Measurements from ENCODE around the gene MYO1F. TPM values are rescaled to one million over a fixed set of nuclear protein-coding genes. Genes with fewer than 3 reads are reported as not detected.

MYO1F gene
- total and polyA plus RNA-seq, 2 of the 13 experiments (the other 11 are each of a cell fraction or from before 2014, with no cell fraction given), result 0.09 to 0.13 TPM

- TF ChIP-seq, protein P1, sequence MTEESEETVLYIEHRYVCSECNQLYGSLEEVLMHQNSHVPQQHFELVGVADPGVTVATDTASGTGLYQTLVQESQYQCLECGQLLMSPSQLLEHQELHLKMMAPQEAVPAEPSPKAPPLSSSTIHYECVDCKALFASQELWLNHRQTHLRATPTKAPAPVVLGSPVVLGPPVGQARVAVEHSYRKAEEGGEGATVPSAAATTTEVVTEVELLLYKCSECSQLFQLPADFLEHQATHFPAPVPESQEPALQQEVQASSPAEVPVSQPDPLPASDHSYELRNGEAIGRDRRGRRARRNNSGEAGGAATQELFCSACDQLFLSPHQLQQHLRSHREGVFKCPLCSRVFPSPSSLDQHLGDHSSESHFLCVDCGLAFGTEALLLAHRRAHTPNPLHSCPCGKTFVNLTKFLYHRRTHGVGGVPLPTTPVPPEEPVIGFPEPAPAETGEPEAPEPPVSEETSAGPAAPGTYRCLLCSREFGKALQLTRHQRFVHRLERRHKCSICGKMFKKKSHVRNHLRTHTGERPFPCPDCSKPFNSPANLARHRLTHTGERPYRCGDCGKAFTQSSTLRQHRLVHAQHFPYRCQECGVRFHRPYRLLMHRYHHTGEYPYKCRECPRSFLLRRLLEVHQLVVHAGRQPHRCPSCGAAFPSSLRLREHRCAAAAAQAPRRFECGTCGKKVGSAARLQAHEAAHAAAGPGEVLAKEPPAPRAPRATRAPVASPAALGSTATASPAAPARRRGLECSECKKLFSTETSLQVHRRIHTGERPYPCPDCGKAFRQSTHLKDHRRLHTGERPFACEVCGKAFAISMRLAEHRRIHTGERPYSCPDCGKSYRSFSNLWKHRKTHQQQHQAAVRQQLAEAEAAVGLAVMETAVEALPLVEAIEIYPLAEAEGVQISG (CRISPR knock-in tag; IDR thresholded peaks at IDR 0.05), result peak; percentile 34; the same call in 1 of the 2 replicates
- 0 out of 2 replicates have a peak, but pooled peaks have one; percentile 29 for TF ChIP-seq ZNF564 (CRISPR knock-in tag; IDR thresholded peaks at IDR 0.05)
- no peak for TF ChIP-seq KDM5A (IDR thresholded peaks at IDR 0.05; ENCODE audit: borderline replicate concordance, low read length)
- peak; percentile 20; the same call in 1 of the 2 replicates for TF ChIP-seq ZBTB20 (CRISPR knock-in tag; IDR thresholded peaks at IDR 0.05; ENCODE audit: borderline replicate concordance, low read depth)
- TF ChIP-seq, protein P2, sequence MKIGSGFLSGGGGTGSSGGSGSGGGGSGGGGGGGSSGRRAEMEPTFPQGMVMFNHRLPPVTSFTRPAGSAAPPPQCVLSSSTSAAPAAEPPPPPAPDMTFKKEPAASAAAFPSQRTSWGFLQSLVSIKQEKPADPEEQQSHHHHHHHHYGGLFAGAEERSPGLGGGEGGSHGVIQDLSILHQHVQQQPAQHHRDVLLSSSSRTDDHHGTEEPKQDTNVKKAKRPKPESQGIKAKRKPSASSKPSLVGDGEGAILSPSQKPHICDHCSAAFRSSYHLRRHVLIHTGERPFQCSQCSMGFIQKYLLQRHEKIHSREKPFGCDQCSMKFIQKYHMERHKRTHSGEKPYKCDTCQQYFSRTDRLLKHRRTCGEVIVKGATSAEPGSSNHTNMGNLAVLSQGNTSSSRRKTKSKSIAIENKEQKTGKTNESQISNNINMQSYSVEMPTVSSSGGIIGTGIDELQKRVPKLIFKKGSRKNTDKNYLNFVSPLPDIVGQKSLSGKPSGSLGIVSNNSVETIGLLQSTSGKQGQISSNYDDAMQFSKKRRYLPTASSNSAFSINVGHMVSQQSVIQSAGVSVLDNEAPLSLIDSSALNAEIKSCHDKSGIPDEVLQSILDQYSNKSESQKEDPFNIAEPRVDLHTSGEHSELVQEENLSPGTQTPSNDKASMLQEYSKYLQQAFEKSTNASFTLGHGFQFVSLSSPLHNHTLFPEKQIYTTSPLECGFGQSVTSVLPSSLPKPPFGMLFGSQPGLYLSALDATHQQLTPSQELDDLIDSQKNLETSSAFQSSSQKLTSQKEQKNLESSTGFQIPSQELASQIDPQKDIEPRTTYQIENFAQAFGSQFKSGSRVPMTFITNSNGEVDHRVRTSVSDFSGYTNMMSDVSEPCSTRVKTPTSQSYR (CRISPR knock-in tag; IDR thresholded peaks at IDR 0.05; ENCODE audit: borderline replicate concordance), result peak; percentile 46; the same call in 1 of the 2 replicates
- TF ChIP-seq, protein P3, sequence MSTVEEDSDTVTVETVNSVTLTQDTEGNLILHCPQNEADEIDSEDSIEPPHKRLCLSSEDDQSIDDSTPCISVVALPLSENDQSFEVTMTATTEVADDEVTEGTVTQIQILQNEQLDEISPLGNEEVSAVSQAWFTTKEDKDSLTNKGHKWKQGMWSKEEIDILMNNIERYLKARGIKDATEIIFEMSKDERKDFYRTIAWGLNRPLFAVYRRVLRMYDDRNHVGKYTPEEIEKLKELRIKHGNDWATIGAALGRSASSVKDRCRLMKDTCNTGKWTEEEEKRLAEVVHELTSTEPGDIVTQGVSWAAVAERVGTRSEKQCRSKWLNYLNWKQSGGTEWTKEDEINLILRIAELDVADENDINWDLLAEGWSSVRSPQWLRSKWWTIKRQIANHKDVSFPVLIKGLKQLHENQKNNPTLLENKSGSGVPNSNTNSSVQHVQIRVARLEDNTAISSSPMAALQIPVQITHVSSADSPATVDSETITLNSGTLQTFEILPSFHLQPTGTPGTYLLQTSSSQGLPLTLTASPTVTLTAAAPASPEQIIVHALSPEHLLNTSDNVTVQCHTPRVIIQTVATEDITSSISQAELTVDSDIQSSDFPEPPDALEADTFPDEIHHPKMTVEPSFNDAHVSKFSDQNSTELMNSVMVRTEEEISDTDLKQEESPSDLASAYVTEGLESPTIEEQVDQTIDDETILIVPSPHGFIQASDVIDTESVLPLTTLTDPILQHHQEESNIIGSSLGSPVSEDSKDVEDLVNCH (CRISPR knock-in tag; IDR thresholded peaks at IDR 0.05), result no peak
- no peak for TF ChIP-seq HOXA7 (CRISPR knock-in tag; IDR thresholded peaks at IDR 0.05)
- TF ChIP-seq POGK (CRISPR knock-in tag; conservative IDR thresholded peaks at IDR 0.05), result 0 out of 2 replicates have a peak, but pooled peaks have one; percentile 27
- TF ChIP-seq ZNF737 (CRISPR knock-in tag; IDR thresholded peaks at IDR 0.05; ENCODE audit: borderline replicate concordance), result no peak
- TF ChIP-seq ARID5B (CRISPR knock-in tag; IDR thresholded peaks at IDR 0.05), result peak; percentile 31; the same call in 1 of the 2 replicates
- peak; percentile 65; the same call in 1 of the 2 replicates for TF ChIP-seq FOXC1 (CRISPR knock-in tag; IDR thresholded peaks at IDR 0.05; ENCODE audit: borderline replicate concordance)
These were observed 71.4 kb downstream of the MYO1F start (continued) for GRCh38 chr19:8505680-8506401.

Data from HepG2 (cell line).